SU-DHL-6 (cell line): ENCODE results near the gene ABCD1.

Experiments
- H2AFZ ChIP-seq: fragments of 200-600 bp; sonication (generic); 2 replicates; pipeline ENCODE4 v1.6.1; 2014; ENCODE audit warnings: low read depth, mild to moderate bottlenecking, moderate library complexity, mixed read lengths, antibody characterized with exemption, low read length; ENCODE audit not compliant: severe bottlenecking
- H3F3A ChIP-seq: fragments of 200-600 bp; shearing (Covaris generic); 2 replicates; pipeline ENCODE4 v1.6.0; 2016; ENCODE audit warnings: antibody characterized with exemption, mild to moderate bottlenecking; ENCODE audit not compliant: insufficient read depth
- H3K27ac ChIP-seq: fragments of 200-600 bp; sonication (generic); 2 replicates; pipeline ENCODE4 v1.5.1; 2016; ENCODE audit warnings: low read depth, mild to moderate bottlenecking, low read length, moderate library complexity, mixed read lengths
- H3K27me3 ChIP-seq: fragments of 200-600 bp; sonication (generic), shearing (Covaris generic); 2 replicates; pipeline ENCODE4 v1.6.0; 2014; ENCODE audit warnings: mild to moderate bottlenecking, low read length
- H3K36me3 ChIP-seq: fragments of 200-600 bp; sonication (generic); 2 replicates; pipeline ENCODE4 v1.6.1; 2014; ENCODE audit warnings: mild to moderate bottlenecking, low read length, mixed read lengths
- H3K4me2 ChIP-seq: fragments of 300-600, 200-600 bp; shearing (Covaris generic), sonication (generic); 2 replicates; pipeline ENCODE4 v1.6.0; 2014; ENCODE audit warnings: low read length, low read depth, mild to moderate bottlenecking; ENCODE audit not compliant: poor library complexity, severe bottlenecking
- H3K4me3 ChIP-seq: fragments of 200-600 bp; sonication (generic); 2 replicates; pipeline ENCODE4 v1.5.1; 2014; ENCODE audit warnings: antibody characterized with exemption, low read length, mild to moderate bottlenecking, mixed read lengths; ENCODE audit not compliant: insufficient read depth, poor library complexity, severe bottlenecking
- H3K79me2 ChIP-seq: fragments of 200-600 bp; sonication (generic); 2 replicates; pipeline ENCODE4 v1.6.1; 2014; ENCODE audit warnings: mild to moderate bottlenecking, low read length, moderate library complexity; ENCODE audit not compliant: insufficient read depth
- H3K9ac ChIP-seq: fragments of 200-600 bp; sonication (generic); 2 replicates; pipeline ENCODE4 v1.7.0; 2014; ENCODE audit warnings: mild to moderate bottlenecking, low read length
- H3K9me2 ChIP-seq: fragments of 200-600 bp; sonication (generic); replicated peaks from 2 replicates; pipeline ENCODE4 v1.6.1; 2014; ENCODE audit warnings: low read length; ENCODE audit not compliant: insufficient read depth
- H3K9me3 ChIP-seq: fragments of 200-600 bp; sonication (generic); 2 replicates; pipeline ENCODE4 v1.6.1; 2014; ENCODE audit warnings: low read length, mixed read lengths; ENCODE audit not compliant: insufficient read depth
- H4K20me1 ChIP-seq: fragments of 200-600 bp; sonication (generic); 2 replicates; pipeline ENCODE4 v1.6.1; 2014; ENCODE audit warnings: low read depth, mild to moderate bottlenecking, antibody characterized with exemption, low read length, moderate library complexity, mixed read lengths
- CTCF ChIP-seq: fragments of 200-600 bp; sonication (generic); IDR thresholded peaks from one replicate; pipeline ENCODE4 v1.5.1; 2017; ENCODE audit warnings: antibody characterized with exemption, mild to moderate bottlenecking, low read length, moderate library complexity; ENCODE audit not compliant: insufficient read depth, poor library complexity, severe bottlenecking
- EZH2phosphoT487 ChIP-seq: fragments of 200-600 bp; sonication (generic), shearing (Covaris generic); conservative IDR thresholded peaks from 2 replicates; pipeline ENCODE4 v1.6.1; 2018; ENCODE audit warnings: mild to moderate bottlenecking, antibody characterized with exemption, low read length, moderate library complexity, mixed read lengths

Gene ABCD1

GRCh38 chrX:153789654-153790053 is 65.0 kb downstream of the ABCD1 start:
- Histone ChIP-seq H3K36me3 (no peaks in the 10 kb centered on the region), H2AFZ (no peak overlapping the region), H3K4me3 (no peak overlapping the region), H3K79me2 (peaks cover 24% of the 10 kb centered on the region), H3F3A (no peaks in the 10 kb centered on the region), H3K4me2 (no peak overlapping the region), H4K20me1 (no peaks in the 10 kb centered on the region), H3K9ac (no peak overlapping the region), H3K9me2 (no peaks in the 10 kb centered on the region), H3K27me3 (no peaks in the 10 kb centered on the region), H3K9me3 (no peaks in the 10 kb centered on the region), H3K27ac (no peak overlapping the region)
- TF ChIP-seq EZH2phosphoT487 (no peak), CTCF (no peak)

GRCh38 chrX:153791104-153791852 is 66.6 kb downstream of the ABCD1 start:
- no peaks in the 10 kb centered on the region for H3K9me3 ChIP-seq
- H3K9ac ChIP-seq: no peak overlapping the region
- no peaks in the 10 kb centered on the region for H3F3A ChIP-seq
- H3K9me2 ChIP-seq: no peaks in the 10 kb centered on the region
- peaks cover 34% of the 10 kb centered on the region for H3K79me2 ChIP-seq
- no peak overlapping the region for H3K4me2 ChIP-seq
- no peaks in the 10 kb centered on the region for H3K36me3 ChIP-seq
- H3K27me3 ChIP-seq: no peaks in the 10 kb centered on the region
- no peak overlapping the region for H3K27ac ChIP-seq
- TF ChIP-seq EZH2phosphoT487 (no peak), CTCF (no peak)
- no peak overlapping the region for H2AFZ ChIP-seq
- no peak overlapping the region for H3K4me3 ChIP-seq
- no peaks in the 10 kb centered on the region for H4K20me1 ChIP-seq

GRCh38 chrX:153792368-153792767 is 67.7 kb downstream of the ABCD1 start:
- Histone ChIP-seq H2AFZ (no peak overlapping the region), H3K9me3 (no peaks in the 10 kb centered on the region), H4K20me1 (no peaks in the 10 kb centered on the region), H3K4me3 (no peak overlapping the region), H3K36me3 (no peaks in the 10 kb centered on the region), H3K27me3 (no peaks in the 10 kb centered on the region), H3K27ac (no peak overlapping the region), H3F3A (no peaks in the 10 kb centered on the region), H3K9ac (peak overlapping the region; percentile 92; the same call in 1 of the 2 replicates), H3K4me2 (peak overlapping the region; percentile 91), H3K9me2 (no peaks in the 10 kb centered on the region), H3K79me2 (peaks cover 34% of the 10 kb centered on the region)
- TF ChIP-seq CTCF (no peak), EZH2phosphoT487 (no peak)
